ENCODE results near the gene IL34. TPM values are rescaled to one million over a fixed set of nuclear protein-coding genes. Genes with fewer than 3 reads are reported as not detected.

Gene IL34
- total and polyA plus RNA-seq, 9 donors: 0.88 to 4.0 (median 1.8) TPM

- intact Hi-C loops (cut with DNase I): loop anchor here in 2 of 4 donors (2.0 to 10.0 kb wide), 2 partner anchors 52 to 668 kb away; partner anchors contain the start of gene CALB2 (in 1 of the 2)
- Histone ChIP-seq H3K4me1 (ENCODE audit: insufficient read depth) (peaks cover 57% of the 10 kb centered on the region), H3K36me3 (no peaks in the 10 kb centered on the region), H3K27me3 (no peaks in the 10 kb centered on the region), H3K9me3 (no peaks in the 10 kb centered on the region), H3K27ac (peak overlapping the region; percentile 69 to 79), H3K4me3 (peak overlapping the region; percentile 48)
- peak in 2 of 5 donors; percentile 54 to 61 for DNase-seq
- 23 to 44% (median 37%) methylated on average over 16 to 29 of the region's 29 CpGs for WGBS, 3 donors
- no peak for TF ChIP-seq CTCF (IDR thresholded peaks at IDR 0.05)
- no peak for TF ChIP-seq EP300 (IDR thresholded peaks at IDR 0.05)
- peak; percentile 7 for TF ChIP-seq POLR2A (IDR thresholded peaks at IDR 0.05)
Measured at GRCh38 chr16:70686376-70687101, 40.2 kb downstream of the IL34 start.

DNA sequence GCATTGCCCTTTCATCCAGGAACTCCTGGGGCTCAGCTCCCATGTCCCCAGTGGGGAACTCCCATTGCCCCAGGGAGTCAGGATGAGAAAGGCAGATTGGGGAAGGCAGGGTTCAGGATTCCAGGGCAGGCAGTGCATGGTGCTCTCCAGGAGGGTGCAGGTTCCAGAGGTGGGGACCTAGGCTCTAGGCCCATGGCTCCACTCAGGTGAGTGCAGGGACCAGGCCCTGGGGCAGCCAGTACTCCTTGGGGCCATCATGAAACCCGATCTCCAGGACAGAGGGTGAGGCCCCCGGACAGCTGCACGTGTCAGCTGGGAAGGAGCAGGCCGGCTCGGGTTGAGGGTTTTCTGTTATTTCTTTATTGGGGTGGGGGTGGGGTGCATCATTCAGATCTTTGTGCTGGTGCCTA is 40.7 kb downstream of the IL34 start:
- TF ChIP-seq CTCF (IDR thresholded peaks at IDR 0.05) (no peak), POLR2A (IDR thresholded peaks at IDR 0.05) (no peak), EP300 (IDR thresholded peaks at IDR 0.05) (no peak)
- 25 to 36% (median 32%) methylated on average over 5 of the region's 5 CpGs for WGBS, 3 donors
- no peaks in the 10 kb centered on the region for H3K27me3 ChIP-seq
- peak overlapping the region in 1 of 2 donors; percentile 79 for H3K27ac ChIP-seq
- intact Hi-C loops (cut with DNase I): loop anchor here in 2 of 4 donors (2.0 to 10.0 kb wide), 2 partner anchors 52 to 668 kb away; partner anchors contain the start of gene CALB2 (in 1 of the 2)
- no peak overlapping the region for H3K4me3 ChIP-seq
- DNase-seq: peak in 3 of 5 donors; percentile 33 to 46 (median 42)
- H3K36me3 ChIP-seq: no peaks in the 10 kb centered on the region
- H3K4me1 ChIP-seq (ENCODE audit: insufficient read depth): peaks cover 57% of the 10 kb centered on the region
- no peaks in the 10 kb centered on the region for H3K9me3 ChIP-seq

GRCh38 chr16:70687671-70688245 is 41.4 kb downstream of the IL34 start:
- intact Hi-C loops (cut with DNase I): loop anchor here in 2 of 4 donors (2.0 to 10.0 kb wide), 2 partner anchors 51 to 667 kb away; partner anchors contain the start of gene CALB2 (in 1 of the 2)

More at GRCh38 chr16:70687671-70688245, 41.4 kb downstream of the IL34 start:
- peak overlapping the region; percentile 62 to 79 for H3K27ac ChIP-seq
- no peaks in the 10 kb centered on the region for H3K36me3 ChIP-seq
- DNase-seq: peak in 3 of 5 donors; percentile 60 to 66 (median 63)
- no peaks in the 10 kb centered on the region for H3K9me3 ChIP-seq
- 73 to 76% (median 74%) methylated on average over 16 to 18 of the region's 18 CpGs for whole genome bisulfite sequencing, 3 donors
- peaks cover 60% of the 10 kb centered on the region for H3K4me1 ChIP-seq (ENCODE audit: insufficient read depth)
- H3K27me3 ChIP-seq: no peaks in the 10 kb centered on the region
- no peak overlapping the region for H3K4me3 ChIP-seq
- TF ChIP-seq EP300 (IDR thresholded peaks at IDR 0.05) (no peak), CTCF (IDR thresholded peaks at IDR 0.05) (no peak), POLR2A (IDR thresholded peaks at IDR 0.05) (no peak)
